Fibroblast of villous mesenchyme (primary cell): ENCODE measurements around the gene CHCHD5. TPM values are rescaled to one million over a fixed set of nuclear protein-coding genes. Genes with fewer than 3 reads are reported as not detected.
A peak's percentile ranks its signal among the peaks of the same experiment; 100 is the strongest.

Experiments
- DNase-seq: peaks from one replicate; pipeline ENCODE4 v3.0.0-alpha.2; 2010; ENCODE audit warnings: low read depth
- H3K4me3 ChIP-seq: 2 replicates; pipeline ENCODE4 v1.5.1; 2011; ENCODE audit warnings: low read depth, mild to moderate bottlenecking, low read length
- CTCF ChIP-seq: IDR thresholded peaks from 2 replicates; pipeline ENCODE4 v1.5.1; 2012; ENCODE audit warnings: low read depth, mild to moderate bottlenecking, low read length; ENCODE audit not compliant: insufficient read depth
- total RNA-seq: library from RNA; depleted of rRNA; stranded (reverse); fragments of >200 nt; gene quantifications from 2 replicates; pipeline ENCODE4 v1.2.3, GENCODE V29; 2012

Gene CHCHD5
- total RNA-seq, 1 donor, result 3.9 TPM

- H3K4me3 ChIP-seq, result no peak overlapping the region
- peak; percentile 30 for TF ChIP-seq CTCF
- peak; percentile 26 for DNase-seq
These were observed 6.7 kb upstream of the CHCHD5 start for GRCh38 chr2:112577756-112578155.

GRCh38 chr2:112579241-112579640 is 5.2 kb upstream of the CHCHD5 start:
- no peak for TF ChIP-seq CTCF
- DNase-seq, result peak; percentile 73
- H3K4me3 ChIP-seq, result no peak overlapping the region

- DNase-seq, result no peak
- no peak for TF ChIP-seq CTCF
These were observed 4.3 kb upstream of the CHCHD5 start for GRCh38 chr2:112580084-112580483.

GRCh38 chr2:112582314-112582746 is 2.1 kb upstream of the CHCHD5 start:
- peak; percentile 72 for DNase-seq
- H3K4me3 ChIP-seq, result no peak overlapping the region
- TF ChIP-seq CTCF, result peak; percentile 58

More at GRCh38 chr2:112580084-112580483, 4.3 kb upstream of the CHCHD5 start:
- no peak overlapping the region for H3K4me3 ChIP-seq

- H3K4me3 ChIP-seq, result peak overlapping the region; percentile 63
- TF ChIP-seq CTCF, result no peak
- DNase-seq, result peak; percentile 16
These were observed 794 bp upstream of the CHCHD5 start for GRCh38 chr2:112583497-112584133.

- peak overlapping the region; percentile 63 for H3K4me3 ChIP-seq
- no peak for DNase-seq
- no peak for TF ChIP-seq CTCF
These were observed 462 bp downstream of the CHCHD5 start for GRCh38 chr2:112584891-112585250.

- TF ChIP-seq CTCF, result no peak
- peak overlapping the region; percentile 63 for H3K4me3 ChIP-seq
- no peak for DNase-seq
These were observed 991 bp downstream of the CHCHD5 start for GRCh38 chr2:112585400-112585799.
